Kidney (tissue), 14 donors: Measurements from ENCODE around the gene CCPG1. TPM values are rescaled to one million over a fixed set of nuclear protein-coding genes. Genes with fewer than 3 reads are reported as not detected.

ENCODE experiments used
- DNase-seq, 5 donors: peaks; one replicate each; pipeline ENCODE4 v3.0.0-alpha.2; 2013 to 2020
- FAIRE-seq: peaks from 2 replicates; lab custom pipeline; 2012; peaks lifted over from hg19 to GRCh38; lab: Jason Lieb, UNC
- H3K27ac ChIP-seq, 2 donors: one replicate each; pipeline ENCODE4 v1.7.0; 2013; ENCODE audit warnings: low read depth in 2 of 2, low read length in 2 of 2, inconsistent platforms in 1 of 2
- H3K27me3 ChIP-seq: one replicate; pipeline ENCODE4 v1.7.1; 2013; ENCODE audit warnings: low read length, inconsistent platforms; ENCODE audit not compliant: control insufficient read depth, insufficient read depth
- H3K36me3 ChIP-seq, 3 donors: one replicate each; pipeline versions ENCODE4 v1.7.0 to v1.7.1; 2013; ENCODE audit warnings: low read length in 3 of 3, control low read depth in 1 of 3, inconsistent platforms in 1 of 3; ENCODE audit not compliant: insufficient read depth in 3 of 3, control insufficient read depth in 2 of 3
- H3K4me1 ChIP-seq, 3 donors: one replicate each; pipeline versions ENCODE4 v1.7.0 to v1.7.1; 2013; ENCODE audit warnings: low read length in 3 of 3, inconsistent platforms in 1 of 3, low read depth in 1 of 3; ENCODE audit not compliant: control insufficient read depth in 2 of 3, insufficient read depth in 2 of 3
- H3K4me3 ChIP-seq, 3 donors: one replicate each; pipeline versions ENCODE4 v1.7.0 to v1.8.1; 2013; ENCODE audit warnings: low read length in 3 of 3, control low read depth in 1 of 3, inconsistent platforms in 1 of 3
- H3K9ac ChIP-seq, 3 donors: one replicate each; pipeline versions ENCODE4 v1.7.0 to v1.7.1; 2013; ENCODE audit warnings: low read length in 3 of 3, control low read depth in 1 of 3, inconsistent platforms in 1 of 3
- H3K9me3 ChIP-seq, 3 donors: one replicate each; pipeline versions ENCODE4 v1.7.0 to v1.7.1; 2013; ENCODE audit warnings: low read length in 3 of 3, control low read depth in 1 of 3, inconsistent platforms in 1 of 3; ENCODE audit not compliant: control insufficient read depth in 2 of 3, insufficient read depth in 1 of 3
- CTCF ChIP-seq: IDR thresholded peaks from 3 replicates; pipeline ENCODE4 v1.5.1; 2012; ENCODE audit warnings: mild to moderate bottlenecking, moderate library complexity, borderline replicate concordance; ENCODE audit not compliant: insufficient read depth; ENCODE audit errors: extremely low read depth
- intact Hi-C: fragments of 100-400 bp; cut with DNase I; formaldehyde crosslinking; loops from one replicate; pipeline ENCODE4 v1.11.1; 2022
- polyA plus RNA-seq: library from polyadenylated mRNA; stranded (reverse); fragments of 350-450 nt; fragmentation: Illumina TruSeq; extraction: RNeasy Lipid Tissue Mini Kit (QIAGEN cat#74804); gene quantifications from one replicate; pipeline ENCODE4 v1.2.3, GENCODE V29; 2014; ENCODE audit warnings: low read depth, low replicate concordance; ENCODE audit not compliant: insufficient read depth
- total RNA-seq: library from RNA; stranded (reverse); fragmentation: NEBNext Ultra II Directional; extraction: Animal tissue kit (Norgen Biotek cat#: 25700); gene quantifications from one replicate; pipeline ENCODE4 v1.2.1, GENCODE V29; 2021
- donor health status: control.
- donor health status: control.
- donor health status: control.
- donor health status: control.
- donor health status: control.
- donor health status: DM: yes; HTN: yes; CAD: no.
- donor health status: Normal renal cell carcinoma (clear cell type).

CCPG1 gene
- total and polyA plus RNA-seq, 2 donors from 2014 or later: 44.4 to 93.8 TPM

DNA sequence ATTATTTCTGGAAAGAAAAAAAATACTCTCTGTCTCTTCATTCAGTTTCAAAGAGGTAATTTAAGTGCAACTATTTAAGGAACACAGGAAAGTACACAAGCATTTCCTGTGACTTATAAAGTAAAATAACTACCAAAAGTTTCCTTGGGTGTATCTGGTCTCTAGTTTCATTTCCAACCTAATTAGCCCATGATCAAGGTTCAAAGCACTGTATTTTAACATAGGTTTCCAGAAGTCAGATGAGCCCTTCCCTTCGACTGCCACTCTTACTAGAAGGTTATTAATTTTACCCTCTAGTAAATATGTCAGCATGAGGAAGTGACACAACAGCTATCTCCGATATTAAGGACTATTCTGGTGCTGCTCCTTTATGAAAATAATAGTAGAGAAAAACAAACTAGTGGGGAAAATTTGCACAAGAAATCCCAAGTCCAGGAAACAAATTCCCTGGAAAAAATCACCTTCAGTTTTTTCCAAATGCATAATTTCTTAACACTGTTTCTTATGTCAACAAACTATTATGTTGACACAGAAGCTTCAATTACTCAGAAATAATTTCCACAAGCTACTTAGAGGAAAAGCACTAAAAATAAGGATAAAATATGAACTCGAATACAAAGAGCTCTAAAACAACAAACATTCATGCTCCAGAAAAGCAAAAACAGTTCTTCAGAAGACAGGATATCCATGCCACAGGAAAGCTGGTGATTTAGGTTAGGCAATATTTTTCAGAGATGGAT, 35.3 kb downstream of the CCPG1 start:
- DNase-seq: no peak
- Histone ChIP-seq H3K27me3 (no peaks in the 10 kb centered on the region), H3K9me3 (no peaks in the 10 kb centered on the region), H3K4me3 (no peak overlapping the region), H3K9ac (no peak overlapping the region), H3K4me1 (no peaks in the 10 kb centered on the region), H3K27ac (peak overlapping the region in 1 of 2 donors; percentile 62), H3K36me3 (peaks cover 4 to 34% (median 11%) of the 10 kb centered on the region in 3 donors)
- no peak for TF ChIP-seq CTCF
- intact Hi-C loops: no loop called here
- no peak for FAIRE-seq

DNA sequence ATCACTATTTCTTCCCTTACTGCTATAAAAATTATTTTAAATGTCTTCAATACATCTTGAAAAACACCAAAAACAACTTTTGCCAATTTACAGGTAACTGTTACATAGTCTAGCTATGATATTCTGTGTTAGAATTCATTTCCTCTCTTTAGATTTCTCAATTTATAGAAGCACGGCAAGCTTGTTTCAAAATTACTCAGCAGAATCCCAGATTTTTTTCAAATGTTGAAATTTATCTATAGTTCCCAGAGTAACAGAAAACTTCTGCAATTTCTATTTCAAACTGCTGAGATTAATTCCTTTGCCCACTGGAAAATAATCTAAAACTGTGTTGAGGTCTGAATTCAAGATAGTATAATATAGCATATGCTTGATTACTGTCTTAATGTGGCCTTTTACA, 41.2 kb downstream of the CCPG1 start:
- Histone ChIP-seq H3K9ac (no peak overlapping the region), H3K4me3 (no peak overlapping the region), H3K36me3 (peaks cover 4 to 23% (median 7%) of the 10 kb centered on the region in 3 donors), H3K27ac (no peak overlapping the region), H3K27me3 (no peaks in the 10 kb centered on the region), H3K9me3 (no peaks in the 10 kb centered on the region), H3K4me1 (no peaks in the 10 kb centered on the region)
- no peak for FAIRE-seq
- intact Hi-C loops: no loop called here
- TF ChIP-seq CTCF: no peak
- DNase-seq: no peak

DNA sequence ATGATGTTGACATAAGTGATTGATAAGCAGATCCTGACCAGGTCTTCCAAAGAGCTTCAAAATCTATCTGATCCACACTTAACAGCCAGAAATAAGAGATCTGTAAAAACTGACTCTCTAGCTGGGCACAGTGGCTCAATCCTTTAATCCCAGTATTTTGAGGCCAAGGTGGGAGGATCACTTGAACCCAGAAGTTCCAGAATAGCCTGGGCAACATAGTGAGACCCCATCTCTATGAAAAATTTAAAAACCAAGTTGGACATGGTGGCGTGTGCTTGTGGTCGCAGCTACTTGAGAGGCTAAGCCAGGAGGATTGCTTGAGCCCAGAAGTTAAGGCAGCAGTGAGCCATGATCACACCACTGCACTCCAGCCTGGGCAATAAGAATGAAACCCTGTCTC, 45.5 kb downstream of the CCPG1 start:
- DNase-seq (no peak), FAIRE-seq (no peak)
- H3K27me3 ChIP-seq: no peaks in the 10 kb centered on the region
- no peak for TF ChIP-seq CTCF
- H3K4me1 ChIP-seq: no peaks in the 10 kb centered on the region
- H3K36me3 ChIP-seq: peaks cover 0 to 8% (median 2%) of the 10 kb centered on the region in 3 donors
- H3K9me3 ChIP-seq: no peaks in the 10 kb centered on the region
- intact Hi-C loops: no loop called here
- no peak overlapping the region for H3K9ac ChIP-seq
- H3K4me3 ChIP-seq: no peak overlapping the region
- no peak overlapping the region for H3K27ac ChIP-seq

GRCh38 chr15:55361048-55361447, 47.1 kb downstream of the CCPG1 start:
- Histone ChIP-seq H3K27ac (no peak overlapping the region), H3K36me3 (peaks cover 0 to 4% (median 2%) of the 10 kb centered on the region in 3 donors), H3K4me3 (no peak overlapping the region), H3K9ac (no peak overlapping the region), H3K4me1 (no peaks in the 10 kb centered on the region), H3K9me3 (no peaks in the 10 kb centered on the region), H3K27me3 (no peaks in the 10 kb centered on the region)
- intact Hi-C loops: no loop called here
- FAIRE-seq (no peak), DNase-seq (no peak)
- no peak for TF ChIP-seq CTCF
